Fibroblast of lung (primary cell): ENCODE data around the gene PPP2R5C. TPM values are rescaled to one million over a fixed set of nuclear protein-coding genes. Genes with fewer than 3 reads are reported as not detected.
A peak's percentile ranks its signal among the peaks of the same experiment; 100 is the strongest.

Experiments
- DNase-seq, 2 donors: peaks; one replicate each; pipeline versions ENCODE4 v3.0.0 to v3.0.0-alpha.2; 2010; ENCODE audit warnings: low read depth in 2 of 2
- H2AFZ ChIP-seq: 2 replicates; pipeline ENCODE4 v1.5.1; 2012; ENCODE audit warnings: low read length, control low read depth, inconsistent platforms
- H3K27ac ChIP-seq: 2 replicates; pipeline ENCODE4 v1.5.1; 2011; ENCODE audit warnings: low read length, control low read depth; ENCODE audit not compliant: insufficient read depth
- H3K27me3 ChIP-seq: 2 replicates; pipeline ENCODE4 v1.5.1; 2011; ENCODE audit warnings: mild to moderate bottlenecking, low read length; ENCODE audit not compliant: control insufficient read depth, insufficient read depth
- H3K36me3 ChIP-seq: 2 replicates; pipeline ENCODE4 v1.5.1; 2011; ENCODE audit warnings: low read length; ENCODE audit not compliant: control insufficient read depth, insufficient read depth
- H3K4me1 ChIP-seq: 2 replicates; pipeline ENCODE4 v1.5.1; 2011; ENCODE audit warnings: low read length; ENCODE audit not compliant: control insufficient read depth, insufficient read depth; ENCODE audit errors: extremely low read depth
- H3K4me2 ChIP-seq: 2 replicates; pipeline ENCODE4 v1.5.1; 2011; ENCODE audit warnings: low read length, control low read depth; ENCODE audit not compliant: insufficient read depth; ENCODE audit errors: extremely low read depth
- H3K4me3 ChIP-seq, 4 experiments: fragments of 200-600 bp in 1 of 4; sonication (generic) in 1 of 4; replicated peaks in 1 of 4; 2 replicates each; pipeline ENCODE4 v1.5.1; 2011 to 2016; ENCODE audit warnings: low read length in 4 of 4, low read depth in 3 of 4, mild to moderate bottlenecking in 3 of 4, control low read depth in 2 of 4, inconsistent platforms in 1 of 4, mixed read lengths in 1 of 4; ENCODE audit not compliant: insufficient read depth in 1 of 4; ENCODE audit errors: control extremely low read depth in 1 of 4
- H3K79me2 ChIP-seq: 2 replicates; pipeline ENCODE4 v1.5.1; 2012; ENCODE audit warnings: mild to moderate bottlenecking, low read length, inconsistent platforms; ENCODE audit not compliant: control insufficient read depth, insufficient read depth
- H3K9ac ChIP-seq: 2 replicates; pipeline ENCODE4 v1.5.1; 2011; ENCODE audit warnings: mild to moderate bottlenecking, low read length, control low read depth; ENCODE audit not compliant: insufficient read depth
- H3K9me3 ChIP-seq: 2 replicates; pipeline ENCODE4 v1.5.1; 2012; ENCODE audit warnings: low read depth, low read length; ENCODE audit not compliant: control insufficient read depth, insufficient read depth
- H4K20me1 ChIP-seq: 2 replicates; pipeline ENCODE4 v1.5.1; 2011; ENCODE audit warnings: low read length; ENCODE audit not compliant: control insufficient read depth, insufficient read depth; ENCODE audit errors: extremely low read depth
- EZH2 ChIP-seq: IDR thresholded peaks from 2 replicates; pipeline ENCODE4 v1.5.1; 2012; ENCODE audit warnings: low read length, control low read depth, mild to moderate bottlenecking; ENCODE audit errors: missing control alignments
- polyA plus RNA-seq, 2 donors: library from polyadenylated mRNA; depleted of rRNA in 1 of 2; stranded (reverse) in 1 of 2; unstranded in 1 of 2; fragments of >200 nt; gene quantifications; 2 replicates each; pipeline ENCODE4 v1.2.1, GENCODE V29; 2011 to 2012; ENCODE audit warnings: missing spikeins in 1 of 2
- total RNA-seq: library from RNA; depleted of rRNA; stranded (reverse); fragments of >200 nt; gene quantifications from 2 replicates; pipeline ENCODE4 v1.2.1, GENCODE V29; 2014
- TF ChIP-seq, protein P1 (sequence below), 2 donors: IDR thresholded peaks in 1 of 2; conservative IDR thresholded peaks in 1 of 2; 1 replicate in 1 of 2; 2 replicates in 1 of 2; pipeline ENCODE4 v1.5.1; 2011 to 2012; ENCODE audit warnings: low read length in 2 of 2, control low read depth in 1 of 2, inconsistent platforms in 1 of 2, low read depth in 1 of 2, mild to moderate bottlenecking in 1 of 2

The PPP2R5C gene
- total and polyA plus RNA-seq, 2 donors (not counting 1 experiment from before 2014, with no cell fraction given) = 86.0 to 116 TPM

DNA sequence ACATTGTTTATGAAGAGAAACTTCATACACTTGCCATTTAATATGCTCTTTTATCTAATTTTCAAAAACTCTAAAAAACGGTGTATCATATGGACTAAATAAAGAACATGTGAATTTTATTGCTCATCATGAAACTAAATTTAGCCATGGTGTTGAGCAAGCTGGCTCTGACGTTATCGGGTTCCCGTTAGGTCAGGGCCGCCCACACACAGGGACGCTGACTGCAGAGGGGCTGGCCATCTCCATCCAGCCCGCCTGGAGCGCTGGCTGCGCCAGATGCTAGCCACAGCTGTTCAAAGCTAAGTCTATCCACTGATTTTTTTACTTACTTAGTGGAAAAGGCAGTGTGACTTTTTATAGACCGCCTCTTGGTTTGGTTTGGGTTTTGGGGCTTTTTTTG is 166.3 kb downstream of the PPP2R5C start:
- H3K9me3 ChIP-seq = no peaks in the 10 kb centered on the region
- no peak overlapping the region for H3K9ac ChIP-seq
- no peak overlapping the region for H3K4me3 ChIP-seq
- DNase-seq = peak; percentile 92 to 98
- no peak for TF ChIP-seq EZH2
- TF ChIP-seq, protein P1, sequence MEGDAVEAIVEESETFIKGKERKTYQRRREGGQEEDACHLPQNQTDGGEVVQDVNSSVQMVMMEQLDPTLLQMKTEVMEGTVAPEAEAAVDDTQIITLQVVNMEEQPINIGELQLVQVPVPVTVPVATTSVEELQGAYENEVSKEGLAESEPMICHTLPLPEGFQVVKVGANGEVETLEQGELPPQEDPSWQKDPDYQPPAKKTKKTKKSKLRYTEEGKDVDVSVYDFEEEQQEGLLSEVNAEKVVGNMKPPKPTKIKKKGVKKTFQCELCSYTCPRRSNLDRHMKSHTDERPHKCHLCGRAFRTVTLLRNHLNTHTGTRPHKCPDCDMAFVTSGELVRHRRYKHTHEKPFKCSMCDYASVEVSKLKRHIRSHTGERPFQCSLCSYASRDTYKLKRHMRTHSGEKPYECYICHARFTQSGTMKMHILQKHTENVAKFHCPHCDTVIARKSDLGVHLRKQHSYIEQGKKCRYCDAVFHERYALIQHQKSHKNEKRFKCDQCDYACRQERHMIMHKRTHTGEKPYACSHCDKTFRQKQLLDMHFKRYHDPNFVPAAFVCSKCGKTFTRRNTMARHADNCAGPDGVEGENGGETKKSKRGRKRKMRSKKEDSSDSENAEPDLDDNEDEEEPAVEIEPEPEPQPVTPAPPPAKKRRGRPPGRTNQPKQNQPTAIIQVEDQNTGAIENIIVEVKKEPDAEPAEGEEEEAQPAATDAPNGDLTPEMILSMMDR (conservative IDR thresholded peaks at IDR 0.05 in 1 of 2, IDR thresholded peaks at IDR 0.05 in 1 of 2; ENCODE audit: low read depth in 1 of 2, low read length in 2 of 2) = no peak
- H3K27ac ChIP-seq = peak overlapping the region; percentile 85
- H3K27me3 ChIP-seq = no peaks in the 10 kb centered on the region
- H2AFZ ChIP-seq = no peak overlapping the region
- H3K4me2 ChIP-seq = peak overlapping the region; percentile 68
- peaks cover 11% of the 10 kb centered on the region for H3K4me1 ChIP-seq
- H4K20me1 ChIP-seq = no peaks in the 10 kb centered on the region
- H3K36me3 ChIP-seq = no peaks in the 10 kb centered on the region
- no peaks in the 10 kb centered on the region for H3K79me2 ChIP-seq

GRCh38 chr14:101928415-101928841 is 166.9 kb downstream of the PPP2R5C start:
- Histone ChIP-seq H3K4me2 (peak overlapping the region; percentile 41), H2AFZ (no peak overlapping the region)
- no peak for DNase-seq

DNA sequence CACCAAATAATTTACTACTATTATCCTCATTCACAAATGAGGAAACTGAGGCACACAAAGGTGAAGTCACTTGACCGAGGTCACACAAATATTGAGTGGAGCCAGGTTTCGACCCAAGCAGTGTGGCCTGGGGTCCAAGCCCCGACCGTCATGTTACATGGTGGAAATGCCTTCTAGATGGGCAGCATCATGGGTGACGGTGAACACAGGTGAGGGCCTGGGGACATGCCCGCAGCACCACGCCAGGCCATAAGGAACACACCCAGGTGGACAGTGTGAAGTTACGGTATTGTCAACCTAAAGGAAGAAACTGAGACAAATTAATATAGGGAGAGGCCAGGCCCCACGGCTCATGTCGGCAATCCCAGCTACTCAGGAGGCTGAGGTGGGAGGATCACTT is 167.6 kb downstream of the PPP2R5C start:
- Histone ChIP-seq H2AFZ (no peak overlapping the region), H3K79me2 (no peaks in the 10 kb centered on the region), H3K4me2 (no peak overlapping the region), H4K20me1 (no peaks in the 10 kb centered on the region), H3K9me3 (no peaks in the 10 kb centered on the region), H3K36me3 (no peaks in the 10 kb centered on the region), H3K27me3 (no peaks in the 10 kb centered on the region), H3K27ac (no peak overlapping the region), H3K4me3 (no peak overlapping the region), H3K4me1 (peaks cover 11% of the 10 kb centered on the region), H3K9ac (no peak overlapping the region)
- TF ChIP-seq EZH2 = no peak
- TF ChIP-seq, protein P1 (conservative IDR thresholded peaks at IDR 0.05 in 1 of 2, IDR thresholded peaks at IDR 0.05 in 1 of 2; ENCODE audit: low read depth in 1 of 2, low read length in 2 of 2) = no peak
- DNase-seq = no peak

More at GRCh38 chr14:101928415-101928841, 166.9 kb downstream of the PPP2R5C start:
- H3K4me1 ChIP-seq = peaks cover 11% of the 10 kb centered on the region
- H3K79me2 ChIP-seq = no peaks in the 10 kb centered on the region
- no peak overlapping the region for H3K9ac ChIP-seq
- no peaks in the 10 kb centered on the region for H3K36me3 ChIP-seq
- H3K27me3 ChIP-seq = no peaks in the 10 kb centered on the region
- no peaks in the 10 kb centered on the region for H4K20me1 ChIP-seq
- peak overlapping the region; percentile 85 for H3K27ac ChIP-seq
- no peaks in the 10 kb centered on the region for H3K9me3 ChIP-seq
- no peak for TF ChIP-seq EZH2
- TF ChIP-seq, protein P1 (conservative IDR thresholded peaks at IDR 0.05 in 1 of 2, IDR thresholded peaks at IDR 0.05 in 1 of 2; ENCODE audit: low read depth in 1 of 2, low read length in 2 of 2) = no peak
- no peak overlapping the region for H3K4me3 ChIP-seq
